ENCODE results near the gene FAM135A.

DNA sequence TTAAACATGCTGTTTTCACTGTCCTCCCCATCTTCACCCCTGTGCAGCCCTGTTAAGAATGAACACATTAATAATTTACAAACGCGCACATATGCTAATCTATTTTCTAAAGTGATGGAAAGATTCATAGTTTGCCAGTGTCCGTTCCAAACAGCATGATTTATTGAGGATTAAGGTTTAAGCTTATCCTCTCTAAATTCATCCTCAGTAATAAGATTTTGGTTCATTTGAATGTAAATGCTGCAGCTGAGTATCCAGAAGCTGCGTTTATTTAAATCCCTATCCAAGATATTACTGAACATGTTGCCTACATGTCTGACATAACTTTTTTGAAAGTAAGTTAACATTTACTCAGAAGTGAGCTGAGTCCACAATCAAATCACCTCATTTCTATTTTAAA is 42.8 kb upstream of the FAM135A start:
- no peak for TF ChIP-seq SIN3A (IDR thresholded peaks at IDR 0.05; ENCODE audit: borderline replicate concordance, insufficient read depth, low read length)
- no peak for TF ChIP-seq POLR2AphosphoS5 (IDR thresholded peaks at IDR 0.05; ENCODE audit: low read depth, low read length)
- TF ChIP-seq, protein P1, sequence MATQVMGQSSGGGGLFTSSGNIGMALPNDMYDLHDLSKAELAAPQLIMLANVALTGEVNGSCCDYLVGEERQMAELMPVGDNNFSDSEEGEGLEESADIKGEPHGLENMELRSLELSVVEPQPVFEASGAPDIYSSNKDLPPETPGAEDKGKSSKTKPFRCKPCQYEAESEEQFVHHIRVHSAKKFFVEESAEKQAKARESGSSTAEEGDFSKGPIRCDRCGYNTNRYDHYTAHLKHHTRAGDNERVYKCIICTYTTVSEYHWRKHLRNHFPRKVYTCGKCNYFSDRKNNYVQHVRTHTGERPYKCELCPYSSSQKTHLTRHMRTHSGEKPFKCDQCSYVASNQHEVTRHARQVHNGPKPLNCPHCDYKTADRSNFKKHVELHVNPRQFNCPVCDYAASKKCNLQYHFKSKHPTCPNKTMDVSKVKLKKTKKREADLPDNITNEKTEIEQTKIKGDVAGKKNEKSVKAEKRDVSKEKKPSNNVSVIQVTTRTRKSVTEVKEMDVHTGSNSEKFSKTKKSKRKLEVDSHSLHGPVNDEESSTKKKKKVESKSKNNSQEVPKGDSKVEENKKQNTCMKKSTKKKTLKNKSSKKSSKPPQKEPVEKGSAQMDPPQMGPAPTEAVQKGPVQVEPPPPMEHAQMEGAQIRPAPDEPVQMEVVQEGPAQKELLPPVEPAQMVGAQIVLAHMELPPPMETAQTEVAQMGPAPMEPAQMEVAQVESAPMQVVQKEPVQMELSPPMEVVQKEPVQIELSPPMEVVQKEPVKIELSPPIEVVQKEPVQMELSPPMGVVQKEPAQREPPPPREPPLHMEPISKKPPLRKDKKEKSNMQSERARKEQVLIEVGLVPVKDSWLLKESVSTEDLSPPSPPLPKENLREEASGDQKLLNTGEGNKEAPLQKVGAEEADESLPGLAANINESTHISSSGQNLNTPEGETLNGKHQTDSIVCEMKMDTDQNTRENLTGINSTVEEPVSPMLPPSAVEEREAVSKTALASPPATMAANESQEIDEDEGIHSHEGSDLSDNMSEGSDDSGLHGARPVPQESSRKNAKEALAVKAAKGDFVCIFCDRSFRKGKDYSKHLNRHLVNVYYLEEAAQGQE (IDR thresholded peaks at IDR 0.05; ENCODE audit: insufficient read depth in 1 of 2, low read depth in 2 of 2, low read length in 2 of 2), result no peak
